GM23338 (cell line): Measurements from ENCODE around the gene RNASEH2C.

Experiments
- CREB1 ChIP-seq: fragments of 250-450 bp; sonication (Bioruptor Pico); IDR thresholded peaks from 2 replicates; pipeline ENCODE4 v1.5.0; 2020; ENCODE audit warnings: low read depth, mild to moderate bottlenecking, moderate library complexity
- CTCF ChIP-seq, 2 experiments: fragments of 200-600 bp in 1 of 2; sonication (generic) in 1 of 2; conservative IDR thresholded peaks; 2 replicates each; pipeline versions ENCODE4 v1.5.1 to v1.6.1; 2016 to 2017; ENCODE audit warnings: antibody characterized with exemption in 2 of 2, low read depth in 2 of 2, mild to moderate bottlenecking in 2 of 2, moderate library complexity in 1 of 2
- EZH2 ChIP-seq: fragments of 200-600 bp; sonication (generic); IDR thresholded peaks from one replicate; pipeline ENCODE4 v1.8.0; 2017; ENCODE audit warnings: antibody characterized with exemption, mild to moderate bottlenecking, low read depth; ENCODE audit not compliant: unreplicated experiment
- EZH2phosphoT487 ChIP-seq: fragments of 200-600 bp; sonication (generic); IDR thresholded peaks from one replicate; pipeline ENCODE4 v1.8.1; 2018; ENCODE audit warnings: antibody characterized with exemption; ENCODE audit not compliant: unreplicated experiment
- JUNB ChIP-seq: IDR thresholded peaks from one replicate; pipeline ENCODE4 v1.6.1; 2016; ENCODE audit warnings: antibody characterized with exemption; ENCODE audit not compliant: unreplicated experiment
- NANOG ChIP-seq: IDR thresholded peaks from 2 replicates; pipeline ENCODE4 v1.6.1; 2016; ENCODE audit warnings: antibody characterized with exemption, borderline replicate concordance
- POLR2AphosphoS5 ChIP-seq: IDR thresholded peaks from 2 replicates; pipeline ENCODE4 v1.6.1; 2016; ENCODE audit warnings: antibody characterized with exemption, low read depth
- ZNF331 ChIP-seq: fragments of 250-450 bp; sonication (Bioruptor Pico); IDR thresholded peaks from 2 replicates; pipeline ENCODE4 v1.5.0; 2020; ENCODE audit warnings: low read depth, mild to moderate bottlenecking, moderate library complexity
- TF ChIP-seq, protein P1 (sequence below): IDR thresholded peaks from one replicate; pipeline ENCODE4 v1.6.1; 2018; ENCODE audit warnings: antibody characterized with exemption; ENCODE audit not compliant: unreplicated experiment
- TF ChIP-seq, protein P2 (sequence below): IDR thresholded peaks from 2 replicates; pipeline ENCODE4 v1.6.1; 2016; ENCODE audit warnings: antibody characterized with exemption

DNA sequence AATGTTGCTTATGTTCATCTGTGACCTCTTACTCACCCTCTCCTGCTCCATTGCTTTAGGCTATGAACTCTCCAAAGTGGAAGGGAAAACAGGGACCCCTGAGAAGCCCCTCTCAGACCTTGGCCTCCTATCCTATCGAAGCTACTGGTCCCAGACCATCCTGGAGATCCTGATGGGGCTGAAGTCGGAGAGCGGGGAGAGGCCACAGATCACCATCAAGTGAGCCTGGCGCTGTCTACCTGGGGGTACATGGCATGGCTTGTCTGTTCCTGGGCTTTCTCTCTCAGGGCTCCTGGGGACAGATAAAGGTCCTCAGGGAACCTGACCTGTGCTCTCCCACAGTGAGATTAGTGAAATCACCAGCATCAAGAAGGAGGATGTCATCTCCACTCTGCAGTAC, 2.1 kb downstream of the RNASEH2C start:
- no peak for TF ChIP-seq EZH2
- TF ChIP-seq CTCF (conservative IDR thresholded peaks at IDR 0.05; ENCODE audit: low read depth in 2 of 2): no peak
- TF ChIP-seq, protein P1, sequence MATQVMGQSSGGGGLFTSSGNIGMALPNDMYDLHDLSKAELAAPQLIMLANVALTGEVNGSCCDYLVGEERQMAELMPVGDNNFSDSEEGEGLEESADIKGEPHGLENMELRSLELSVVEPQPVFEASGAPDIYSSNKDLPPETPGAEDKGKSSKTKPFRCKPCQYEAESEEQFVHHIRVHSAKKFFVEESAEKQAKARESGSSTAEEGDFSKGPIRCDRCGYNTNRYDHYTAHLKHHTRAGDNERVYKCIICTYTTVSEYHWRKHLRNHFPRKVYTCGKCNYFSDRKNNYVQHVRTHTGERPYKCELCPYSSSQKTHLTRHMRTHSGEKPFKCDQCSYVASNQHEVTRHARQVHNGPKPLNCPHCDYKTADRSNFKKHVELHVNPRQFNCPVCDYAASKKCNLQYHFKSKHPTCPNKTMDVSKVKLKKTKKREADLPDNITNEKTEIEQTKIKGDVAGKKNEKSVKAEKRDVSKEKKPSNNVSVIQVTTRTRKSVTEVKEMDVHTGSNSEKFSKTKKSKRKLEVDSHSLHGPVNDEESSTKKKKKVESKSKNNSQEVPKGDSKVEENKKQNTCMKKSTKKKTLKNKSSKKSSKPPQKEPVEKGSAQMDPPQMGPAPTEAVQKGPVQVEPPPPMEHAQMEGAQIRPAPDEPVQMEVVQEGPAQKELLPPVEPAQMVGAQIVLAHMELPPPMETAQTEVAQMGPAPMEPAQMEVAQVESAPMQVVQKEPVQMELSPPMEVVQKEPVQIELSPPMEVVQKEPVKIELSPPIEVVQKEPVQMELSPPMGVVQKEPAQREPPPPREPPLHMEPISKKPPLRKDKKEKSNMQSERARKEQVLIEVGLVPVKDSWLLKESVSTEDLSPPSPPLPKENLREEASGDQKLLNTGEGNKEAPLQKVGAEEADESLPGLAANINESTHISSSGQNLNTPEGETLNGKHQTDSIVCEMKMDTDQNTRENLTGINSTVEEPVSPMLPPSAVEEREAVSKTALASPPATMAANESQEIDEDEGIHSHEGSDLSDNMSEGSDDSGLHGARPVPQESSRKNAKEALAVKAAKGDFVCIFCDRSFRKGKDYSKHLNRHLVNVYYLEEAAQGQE: no peak
- no peak for TF ChIP-seq POLR2AphosphoS5
- TF ChIP-seq CREB1: no peak
- TF ChIP-seq JUNB: no peak
- TF ChIP-seq, protein P2, sequence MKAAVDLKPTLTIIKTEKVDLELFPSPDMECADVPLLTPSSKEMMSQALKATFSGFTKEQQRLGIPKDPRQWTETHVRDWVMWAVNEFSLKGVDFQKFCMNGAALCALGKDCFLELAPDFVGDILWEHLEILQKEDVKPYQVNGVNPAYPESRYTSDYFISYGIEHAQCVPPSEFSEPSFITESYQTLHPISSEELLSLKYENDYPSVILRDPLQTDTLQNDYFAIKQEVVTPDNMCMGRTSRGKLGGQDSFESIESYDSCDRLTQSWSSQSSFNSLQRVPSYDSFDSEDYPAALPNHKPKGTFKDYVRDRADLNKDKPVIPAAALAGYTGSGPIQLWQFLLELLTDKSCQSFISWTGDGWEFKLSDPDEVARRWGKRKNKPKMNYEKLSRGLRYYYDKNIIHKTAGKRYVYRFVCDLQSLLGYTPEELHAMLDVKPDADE: no peak
- TF ChIP-seq EZH2phosphoT487: no peak
- TF ChIP-seq ZNF331 (CRISPR knock-in tag): no peak
- TF ChIP-seq NANOG: no peak
